PC-9 (cell line): ENCODE results near the gene SH3RF3. TPM values are rescaled to one million over a fixed set of nuclear protein-coding genes. Genes with fewer than 3 reads are reported as not detected.

ENCODE experiments used
- BruUV-seq: library from RNA; stranded (reverse); fragments of 400-500 nt; replicated peaks from 2 replicates; lab custom pipeline; 2021; lab: Mats Ljungman, UMichigan
- CTCF ChIA-PET: fragments of 300-600 bp; sonication (Branson Sonifier 250); formaldehyde crosslinking; loops from one replicate; lab custom pipeline; 2022; ENCODE audit warnings: antibody characterized with exemption; lab: Charles Lee
- POLR2A ChIA-PET: fragments of 300-600 bp; sonication (Branson Sonifier 250); formaldehyde crosslinking; loops from one replicate; lab custom pipeline; 2022; ENCODE audit warnings: antibody characterized with exemption; ENCODE audit not compliant: unreplicated experiment; lab: Charles Lee
- DNase-seq, 2 experiments: peaks; one replicate each; pipeline versions ENCODE4 v3.0.0 to v3.0.0-alpha.2; 2015 to 2022; ENCODE audit warnings: mixed read lengths in 1 of 2
- H2AFZ ChIP-seq: fragments of 200-600 bp; sonication (generic); 2 replicates; pipeline ENCODE4 v1.8.1; 2017; ENCODE audit warnings: antibody characterized with exemption
- H3F3A ChIP-seq: fragments of 200-600 bp; sonication (generic); 2 replicates; pipeline ENCODE4 v1.8.1; 2017; ENCODE audit warnings: antibody characterized with exemption, mild to moderate bottlenecking, low read depth; ENCODE audit not compliant: insufficient read depth
- H3K27ac ChIP-seq: fragments of 200-600 bp; sonication (generic); 2 replicates; pipeline ENCODE4 v1.6.1; 2016; ENCODE audit warnings: mixed run types
- H3K27me3 ChIP-seq: fragments of 200-600 bp; sonication (generic); 2 replicates; pipeline ENCODE4 v1.6.1; 2016; ENCODE audit warnings: low read depth, mixed run types; ENCODE audit not compliant: insufficient read depth
- H3K36me3 ChIP-seq: fragments of 200-600 bp; sonication (generic); 2 replicates; pipeline ENCODE4 v1.6.1; 2016; ENCODE audit warnings: low read depth, mixed run types
- H3K4me1 ChIP-seq: fragments of 200-600 bp; sonication (generic); replicated peaks from 2 replicates; pipeline ENCODE4 v1.6.1; 2016; ENCODE audit warnings: mixed run types; ENCODE audit not compliant: insufficient read depth
- H3K4me2 ChIP-seq: fragments of 200-600 bp; sonication (generic); 2 replicates; pipeline ENCODE4 v1.6.1; 2017; ENCODE audit warnings: mixed run types
- H3K4me3 ChIP-seq: fragments of 200-600 bp; sonication (generic); 2 replicates; pipeline ENCODE4 v1.6.1; 2016; ENCODE audit warnings: mixed run types
- H3K79me2 ChIP-seq: fragments of 200-600 bp; sonication (generic); 2 replicates; pipeline ENCODE4 v1.6.1; 2017; ENCODE audit warnings: low read depth, mixed run types
- H3K9me2 ChIP-seq: fragments of 200-600 bp; sonication (generic); 2 replicates; pipeline ENCODE4 v1.8.1; 2017; ENCODE audit warnings: mild to moderate bottlenecking; ENCODE audit not compliant: insufficient read depth
- H3K9me3 ChIP-seq: fragments of 200-600 bp; sonication (generic); 2 replicates; pipeline ENCODE4 v1.8.1; 2016; ENCODE audit warnings: low read depth; ENCODE audit not compliant: insufficient read depth
- H4K20me1 ChIP-seq: fragments of 200-600 bp; sonication (generic); 2 replicates; pipeline ENCODE4 v1.8.1; 2017; ENCODE audit not compliant: insufficient read depth
- EZH2 ChIP-seq: fragments of 200-600 bp; sonication (generic); IDR thresholded peaks from 2 replicates; pipeline ENCODE4 v1.8.0; 2017; ENCODE audit warnings: antibody characterized with exemption, low read depth
- intact Hi-C: fragments of 100-400 bp; cut with micrococcal nuclease; formaldehyde crosslinking; loops from one replicate; pipeline ENCODE4 v1.10.0; 2022; ENCODE audit not compliant: unreplicated experiment
- total RNA-seq: library from RNA; stranded (reverse); gene quantifications from 2 replicates; pipeline ENCODE4 v1.2.3, GENCODE V29; 2021
- TF ChIP-seq, protein P1 (sequence below): fragments of 200-600 bp; sonication (generic); conservative IDR thresholded peaks from 2 replicates; pipeline ENCODE4 v1.6.1; 2017; ENCODE audit warnings: mixed run types, antibody characterized with exemption, mild to moderate bottlenecking, moderate library complexity

The SH3RF3 gene
- total RNA-seq, 1 experiment from 2014 or later = 6.1 TPM

DNA sequence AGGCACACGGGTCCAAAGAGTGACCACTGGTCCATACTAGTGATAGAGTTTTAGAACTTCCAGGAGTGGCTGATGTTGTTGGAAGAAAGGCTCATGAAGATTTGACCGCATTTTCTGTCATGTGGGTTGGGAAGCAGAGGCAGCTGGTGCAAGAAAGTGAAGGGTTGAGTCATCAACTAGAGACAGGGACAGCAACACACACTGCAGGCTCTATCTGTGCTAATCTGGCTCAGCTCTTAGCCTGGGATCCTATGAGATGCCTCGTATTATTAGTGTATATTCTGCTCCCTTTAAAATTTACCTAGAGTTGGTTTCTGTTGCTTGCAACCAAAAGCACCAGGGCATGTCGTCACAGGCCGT lies 2.5 kb upstream of the SH3RF3 start:
- Histone ChIP-seq H3K9me2 (no peaks in the 10 kb centered on the region), H3K36me3 (no peaks in the 10 kb centered on the region), H3K4me1 (peaks cover 44% of the 10 kb centered on the region), H3K79me2 (peaks cover 21% of the 10 kb centered on the region), H3K4me2 (peak overlapping the region; percentile 74), H3K27me3 (no peaks in the 10 kb centered on the region), H3K4me3 (no peak overlapping the region), H3F3A (peaks cover 27% of the 10 kb centered on the region), H3K27ac (peak overlapping the region; percentile 81), H3K9me3 (no peaks in the 10 kb centered on the region), H4K20me1 (peaks cover 5% of the 10 kb centered on the region), H2AFZ (peak overlapping the region; percentile 60)
- TF ChIP-seq, protein P1, sequence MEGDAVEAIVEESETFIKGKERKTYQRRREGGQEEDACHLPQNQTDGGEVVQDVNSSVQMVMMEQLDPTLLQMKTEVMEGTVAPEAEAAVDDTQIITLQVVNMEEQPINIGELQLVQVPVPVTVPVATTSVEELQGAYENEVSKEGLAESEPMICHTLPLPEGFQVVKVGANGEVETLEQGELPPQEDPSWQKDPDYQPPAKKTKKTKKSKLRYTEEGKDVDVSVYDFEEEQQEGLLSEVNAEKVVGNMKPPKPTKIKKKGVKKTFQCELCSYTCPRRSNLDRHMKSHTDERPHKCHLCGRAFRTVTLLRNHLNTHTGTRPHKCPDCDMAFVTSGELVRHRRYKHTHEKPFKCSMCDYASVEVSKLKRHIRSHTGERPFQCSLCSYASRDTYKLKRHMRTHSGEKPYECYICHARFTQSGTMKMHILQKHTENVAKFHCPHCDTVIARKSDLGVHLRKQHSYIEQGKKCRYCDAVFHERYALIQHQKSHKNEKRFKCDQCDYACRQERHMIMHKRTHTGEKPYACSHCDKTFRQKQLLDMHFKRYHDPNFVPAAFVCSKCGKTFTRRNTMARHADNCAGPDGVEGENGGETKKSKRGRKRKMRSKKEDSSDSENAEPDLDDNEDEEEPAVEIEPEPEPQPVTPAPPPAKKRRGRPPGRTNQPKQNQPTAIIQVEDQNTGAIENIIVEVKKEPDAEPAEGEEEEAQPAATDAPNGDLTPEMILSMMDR = no peak
- no peak for TF ChIP-seq EZH2
- BruUV-seq = no TSS peak
- CTCF ChIA-PET = no interaction called here
- POLR2A ChIA-PET = no interaction called here
- intact Hi-C loops = loop anchor here (5.0 to 10.0 kb wide), 4 partner anchors 221 to 611 kb away; no protein-coding TSS in a partner anchor
- no peak for DNase-seq

DNA sequence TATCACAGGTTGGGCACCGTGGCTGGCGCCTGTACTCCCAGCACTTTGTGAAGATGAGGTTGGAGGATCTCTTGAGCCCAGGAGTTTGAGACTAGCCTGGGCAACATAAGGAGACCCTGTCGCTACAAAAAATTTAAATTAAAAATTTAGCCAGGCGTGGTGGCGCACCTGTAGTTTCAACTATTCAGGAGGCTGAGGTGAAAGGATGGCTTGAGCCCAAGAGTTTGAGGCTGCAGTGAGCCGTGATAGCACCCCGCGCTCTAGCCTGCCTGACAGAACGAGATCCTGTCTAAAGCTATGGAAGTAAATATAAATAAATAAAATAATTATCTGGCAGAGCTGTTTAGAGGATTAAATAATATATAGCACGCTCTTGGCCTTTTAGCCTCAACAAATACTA lies 1.4 kb upstream of the SH3RF3 start:
- H3F3A ChIP-seq = peaks cover 27% of the 10 kb centered on the region
- TF ChIP-seq, protein P1 = no peak
- no peak for TF ChIP-seq EZH2
- H3K9me2 ChIP-seq = no peaks in the 10 kb centered on the region
- POLR2A ChIA-PET = no interaction called here
- no peaks in the 10 kb centered on the region for H3K36me3 ChIP-seq
- BruUV-seq = no TSS peak
- intact Hi-C loops = loop anchor here (5.0 to 10.0 kb wide), 4 partner anchors 220 to 610 kb away; no protein-coding TSS in a partner anchor
- no peak overlapping the region for H2AFZ ChIP-seq
- H3K27ac ChIP-seq = no peak overlapping the region
- no peaks in the 10 kb centered on the region for H3K27me3 ChIP-seq
- CTCF ChIA-PET = interaction anchor here (0.6 kb wide), 1 partner anchor 80 kb away, joined by 5 read pairs; no protein-coding TSS in a partner anchor
- H4K20me1 ChIP-seq = peaks cover 11% of the 10 kb centered on the region
- DNase-seq = no peak
- H3K79me2 ChIP-seq = peaks cover 32% of the 10 kb centered on the region
- H3K9me3 ChIP-seq = no peaks in the 10 kb centered on the region
- H3K4me1 ChIP-seq = peaks cover 52% of the 10 kb centered on the region
- peak overlapping the region; percentile 70; the same call in 1 of the 2 replicates for H3K4me3 ChIP-seq
- H3K4me2 ChIP-seq = peak overlapping the region; percentile 74

DNA sequence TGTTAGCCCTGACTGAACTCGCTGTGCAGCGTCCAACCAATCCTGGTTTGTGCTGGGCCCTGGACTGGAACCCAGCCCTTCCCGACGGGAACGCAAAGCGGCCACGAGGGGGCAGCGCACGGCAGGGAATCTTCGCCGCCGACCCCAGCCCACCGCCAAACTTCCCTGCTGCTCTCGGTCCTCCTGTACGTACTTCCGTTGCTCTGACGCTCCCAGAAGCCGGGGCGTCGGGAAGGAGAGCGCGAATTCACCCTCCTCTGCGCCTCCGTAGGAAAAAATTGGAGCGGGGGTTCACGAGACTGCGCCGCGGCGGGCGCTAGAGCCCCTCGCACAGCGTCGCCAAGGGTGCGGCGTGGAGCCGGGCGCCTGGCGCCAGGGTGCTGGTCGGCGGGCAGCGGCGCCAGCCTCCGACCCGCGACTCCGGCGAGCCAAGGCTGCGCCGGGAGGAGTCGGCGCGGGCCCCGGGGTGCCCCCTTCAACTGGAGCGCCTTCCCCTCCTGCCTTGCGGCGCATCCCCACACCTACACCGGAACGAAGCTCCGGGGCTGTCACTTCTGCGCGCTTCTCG lies 873 bp upstream of the SH3RF3 start:
- no peak overlapping the region for H3K27ac ChIP-seq

More for the DNA sequence above, 873 bp upstream of the SH3RF3 start:
- H3K4me1 ChIP-seq = peaks cover 57% of the 10 kb centered on the region
- BruUV-seq = no TSS peak
- H4K20me1 ChIP-seq = peaks cover 17% of the 10 kb centered on the region
- peak overlapping the region; percentile 70 for H3K4me3 ChIP-seq
- TF ChIP-seq, protein P1 = peak; percentile 90
- TF ChIP-seq EZH2 = no peak
- peaks cover 27% of the 10 kb centered on the region for H3F3A ChIP-seq
- ChIA-PET CTCF (no interaction called here), POLR2A (no interaction called here)
- no peaks in the 10 kb centered on the region for H3K9me2 ChIP-seq
- peaks cover 38% of the 10 kb centered on the region for H3K79me2 ChIP-seq
- peak overlapping the region; percentile 84 for H2AFZ ChIP-seq
- no peaks in the 10 kb centered on the region for H3K36me3 ChIP-seq
- peak overlapping the region; percentile 74 for H3K4me2 ChIP-seq
- DNase-seq = peak; percentile 49 to 79
- H3K27me3 ChIP-seq = no peaks in the 10 kb centered on the region
- no peaks in the 10 kb centered on the region for H3K9me3 ChIP-seq
- intact Hi-C loops = loop anchor here (1.0 to 10.0 kb wide), 8 partner anchors 86 to 609 kb away; no protein-coding TSS in a partner anchor
